ENCODE measurements around the gene STING1. TPM values are rescaled to one million over a fixed set of nuclear protein-coding genes. Genes with fewer than 3 reads are reported as not detected.

Gene STING1
- total RNA-seq (0.29 and 1.1 TPM in 2 replicates), polyA plus RNA-seq (2.8 and 5.3 TPM in 2 replicates), polyA minus RNA-seq (3.5 and 5.5 TPM in 2 replicates)
- 1.7 TPM for total RNA-seq (2013)

DNA sequence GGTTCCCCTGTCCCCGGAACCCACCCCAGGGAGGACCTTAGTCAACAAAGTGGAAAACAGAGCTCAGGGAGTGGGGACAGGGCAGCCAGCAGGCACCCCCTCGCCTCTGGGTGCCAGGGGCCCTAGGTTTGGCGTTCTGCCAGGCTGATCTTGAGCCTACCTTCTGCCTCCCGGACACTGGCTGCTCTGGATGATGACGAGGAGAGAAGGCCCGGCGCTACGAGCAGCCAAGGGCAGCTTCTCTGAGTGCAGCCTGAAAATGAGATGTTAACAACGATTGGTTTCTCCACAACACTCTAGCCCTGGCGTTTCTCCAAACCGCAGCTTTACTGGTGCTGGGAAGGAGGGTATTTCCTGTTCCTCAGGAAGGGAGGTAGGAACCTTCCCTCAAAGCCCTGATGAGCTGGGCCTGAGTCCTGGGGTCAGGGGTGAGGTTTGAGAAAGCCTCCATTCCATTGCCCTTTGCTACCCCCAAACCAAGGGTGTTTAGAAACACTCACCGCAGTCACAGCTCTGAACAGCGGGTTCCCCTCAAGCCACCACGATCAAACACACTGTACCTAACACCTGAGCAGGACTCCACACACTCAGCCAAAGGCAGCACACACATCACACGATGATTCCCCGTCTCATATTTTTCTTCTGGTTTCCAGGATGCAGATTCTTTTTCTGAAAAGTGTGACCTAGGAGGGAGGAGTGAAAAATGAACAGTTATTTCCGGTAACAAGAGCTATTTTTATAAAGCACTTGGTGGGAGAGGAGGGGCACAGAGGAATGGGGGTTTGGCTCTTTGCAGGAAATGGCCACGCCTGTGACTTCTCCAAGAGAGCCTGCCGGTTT, at the start of gene STING1:
Gene STING1, minus strand, starts transcription at position 709 of the 840 bp plus-strand sequence. CDS start 1,054 bp downstream, outside the sequence.
- Histone ChIP-seq H3K79me2 (ENCODE audit: control insufficient read depth, insufficient read depth, low read length) (no peaks in the 10 kb centered on the region), H4K20me1 (ENCODE audit: control insufficient read depth, insufficient read depth, low read length, poor library complexity, severe bottlenecking) (no peaks in the 10 kb centered on the region), H3K9me3 (ENCODE audit: control extremely low read depth in 1 of 3, control insufficient read depth in 2 of 3, insufficient read depth in 1 of 3, low read length in 2 of 3) (no peaks in the 10 kb centered on the region), H3K36me3 (replicated peaks in 1 of 2; ENCODE audit: control extremely low read depth in 1 of 2, control insufficient read depth in 1 of 2, extremely low read depth in 1 of 2, insufficient read depth in 2 of 2, low read length in 1 of 2) (no peaks in the 10 kb centered on the region), H2AFZ (ENCODE audit: insufficient read depth, low read depth, low read length, poor library complexity, severe bottlenecking) (peak within 1 kb of the TSS; percentile 83), H3K27ac (ENCODE audit: low read length in 2 of 2) (peak within 1 kb of the TSS in 1 of 2 donors; percentile 48), H3K9ac (ENCODE audit: low read length) (peak within 1 kb of the TSS; percentile 14), H3K4me2 (replicated peaks; ENCODE audit: low read depth, low read length, poor library complexity, severe bottlenecking) (peak within 1 kb of the TSS; percentile 59), H3K4me3 (ENCODE audit: control extremely low read depth in 1 of 5, extremely low read depth in 1 of 5, insufficient read depth in 1 of 5, low read depth in 2 of 5, low read length in 4 of 5) (peak within 1 kb of the TSS in 3 of 5 experiments; percentile 4 to 16 (median 7)), H3K4me1 (ENCODE audit: control insufficient read depth in 2 of 2, insufficient read depth in 2 of 2, low read length in 2 of 2) (peaks cover 17 to 18% of the 10 kb centered on the region in 2 donors), H3K27me3 (replicated peaks in 1 of 4; ENCODE audit: control extremely low read depth in 1 of 4, control insufficient read depth in 3 of 4, insufficient read depth in 4 of 4, low read length in 3 of 4) (peaks cover 0 to 2% (median 0%) of the 10 kb centered on the region in 4 experiments)
- Mint-ChIP-seq H3K27me3 (no peaks in the 10 kb centered on the region), H3K9me3 (ENCODE audit: insufficient read depth) (no peaks in the 10 kb centered on the region), H3K4me1 (peaks cover 19% of the 10 kb centered on the region), H3K27ac (peak within 1 kb of the TSS; percentile 28), H3K4me3 (peak within 1 kb of the TSS; percentile 35)
- DNase-seq (peak; percentile 44), ATAC-seq (ENCODE audit: low read depth) (peak; percentile 51)
- intact Hi-C loops (cut with micrococcal nuclease), result no loop called here
- ChIA-PET CTCF (interaction anchor here (0.8 kb wide), 1 partner anchor 60 kb away, joined by 5 read pairs; no protein-coding TSS in a partner anchor), POLR2A (interaction anchor here (0.6 kb wide), 1 partner anchor 12 kb away, joined by 3 read pairs; no protein-coding TSS in a partner anchor)
- TF ChIP-seq, protein P1, sequence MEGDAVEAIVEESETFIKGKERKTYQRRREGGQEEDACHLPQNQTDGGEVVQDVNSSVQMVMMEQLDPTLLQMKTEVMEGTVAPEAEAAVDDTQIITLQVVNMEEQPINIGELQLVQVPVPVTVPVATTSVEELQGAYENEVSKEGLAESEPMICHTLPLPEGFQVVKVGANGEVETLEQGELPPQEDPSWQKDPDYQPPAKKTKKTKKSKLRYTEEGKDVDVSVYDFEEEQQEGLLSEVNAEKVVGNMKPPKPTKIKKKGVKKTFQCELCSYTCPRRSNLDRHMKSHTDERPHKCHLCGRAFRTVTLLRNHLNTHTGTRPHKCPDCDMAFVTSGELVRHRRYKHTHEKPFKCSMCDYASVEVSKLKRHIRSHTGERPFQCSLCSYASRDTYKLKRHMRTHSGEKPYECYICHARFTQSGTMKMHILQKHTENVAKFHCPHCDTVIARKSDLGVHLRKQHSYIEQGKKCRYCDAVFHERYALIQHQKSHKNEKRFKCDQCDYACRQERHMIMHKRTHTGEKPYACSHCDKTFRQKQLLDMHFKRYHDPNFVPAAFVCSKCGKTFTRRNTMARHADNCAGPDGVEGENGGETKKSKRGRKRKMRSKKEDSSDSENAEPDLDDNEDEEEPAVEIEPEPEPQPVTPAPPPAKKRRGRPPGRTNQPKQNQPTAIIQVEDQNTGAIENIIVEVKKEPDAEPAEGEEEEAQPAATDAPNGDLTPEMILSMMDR (IDR thresholded peaks at IDR 0.05), result no peak
- no peak for TF ChIP-seq EZH2 (IDR thresholded peaks at IDR 0.05; ENCODE audit: borderline replicate concordance, insufficient read depth, low read depth, low read length, poor library complexity, severe bottlenecking)
- WGBS (ENCODE audit: insufficient coverage), result 17% methylated on average over 11 of the region's 19 CpGs

DNA sequence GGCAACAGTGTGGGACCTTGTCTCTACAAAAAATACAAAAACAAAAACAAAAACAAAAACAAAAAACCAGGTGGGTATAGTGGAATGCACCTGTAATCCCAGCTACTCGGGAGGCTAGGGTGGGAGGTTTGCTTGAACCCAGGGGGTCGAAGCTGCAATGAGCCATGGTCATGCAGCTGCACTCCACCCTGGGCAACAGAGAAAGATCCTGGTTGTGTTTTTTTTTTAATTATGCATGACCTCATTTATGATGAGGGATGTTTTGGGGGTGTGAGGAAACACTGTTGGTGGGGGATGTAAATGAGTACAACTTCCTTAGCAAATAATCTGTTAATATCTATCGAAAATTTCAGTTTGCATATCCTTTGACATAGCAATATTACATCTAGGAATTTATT, 49.2 kb upstream of the STING1 start:
- DNase-seq (no peak), ATAC-seq (ENCODE audit: low read depth) (no peak)
- intact Hi-C loops (cut with micrococcal nuclease), result no loop called here
- peaks cover under 1% of the 10 kb centered on the region for H3K4me1 Mint-ChIP-seq
- ChIA-PET POLR2A (no interaction called here), CTCF (interaction anchor here (0.6 kb wide), 2 partner anchors 102 to 162 kb away, joined by 3 read pairs; no protein-coding TSS in a partner anchor)
- H3K79me2 ChIP-seq (ENCODE audit: control insufficient read depth, insufficient read depth, low read length), result no peaks in the 10 kb centered on the region
- no peaks in the 10 kb centered on the region for H4K20me1 ChIP-seq (ENCODE audit: control insufficient read depth, insufficient read depth, low read length, poor library complexity, severe bottlenecking)
- H3K27me3 Mint-ChIP-seq, result no peaks in the 10 kb centered on the region
- no peaks in the 10 kb centered on the region for H3K27me3 ChIP-seq (replicated peaks in 1 of 4; ENCODE audit: control extremely low read depth in 1 of 4, control insufficient read depth in 3 of 4, insufficient read depth in 4 of 4, low read length in 3 of 4)
- H3K4me2 ChIP-seq (replicated peaks; ENCODE audit: low read depth, low read length, poor library complexity, severe bottlenecking), result no peak overlapping the region
- H3K4me1 ChIP-seq (ENCODE audit: control insufficient read depth in 2 of 2, insufficient read depth in 2 of 2, low read length in 2 of 2), result no peaks in the 10 kb centered on the region
- H3K9me3 Mint-ChIP-seq (ENCODE audit: insufficient read depth), result peaks cover 4% of the 10 kb centered on the region
- no peaks in the 10 kb centered on the region for H3K36me3 ChIP-seq (replicated peaks in 1 of 2; ENCODE audit: control extremely low read depth in 1 of 2, control insufficient read depth in 1 of 2, extremely low read depth in 1 of 2, insufficient read depth in 2 of 2, low read length in 1 of 2)
- no peak overlapping the region for H2AFZ ChIP-seq (ENCODE audit: insufficient read depth, low read depth, low read length, poor library complexity, severe bottlenecking)
- H3K27ac Mint-ChIP-seq, result no peak overlapping the region
- WGBS (ENCODE audit: insufficient coverage), result 100% methylated on average over 2 of the region's 3 CpGs
- no peak overlapping the region for H3K4me3 ChIP-seq (ENCODE audit: control extremely low read depth in 1 of 5, extremely low read depth in 1 of 5, insufficient read depth in 1 of 5, low read depth in 2 of 5, low read length in 4 of 5)
- no peak overlapping the region for H3K9ac ChIP-seq (ENCODE audit: low read length)
- peaks cover 0 to 9% (median 0%) of the 10 kb centered on the region in 3 donors for H3K9me3 ChIP-seq (ENCODE audit: control extremely low read depth in 1 of 3, control insufficient read depth in 2 of 3, insufficient read depth in 1 of 3, low read length in 2 of 3)
- no peak for TF ChIP-seq EZH2 (IDR thresholded peaks at IDR 0.05; ENCODE audit: borderline replicate concordance, insufficient read depth, low read depth, low read length, poor library complexity, severe bottlenecking)
- TF ChIP-seq, protein P1 (IDR thresholded peaks at IDR 0.05), result no peak
- no peak overlapping the region for H3K4me3 Mint-ChIP-seq
- no peak overlapping the region for H3K27ac ChIP-seq (ENCODE audit: low read length in 2 of 2)

Data from B cell (primary cell).